ENCODE measurements around the gene EXT2. TPM values are rescaled to one million over a fixed set of nuclear protein-coding genes. Genes with fewer than 3 reads are reported as not detected.

The EXT2 gene
- total RNA-seq, 1 donor from 2014 or later = 48.1 TPM

DNA sequence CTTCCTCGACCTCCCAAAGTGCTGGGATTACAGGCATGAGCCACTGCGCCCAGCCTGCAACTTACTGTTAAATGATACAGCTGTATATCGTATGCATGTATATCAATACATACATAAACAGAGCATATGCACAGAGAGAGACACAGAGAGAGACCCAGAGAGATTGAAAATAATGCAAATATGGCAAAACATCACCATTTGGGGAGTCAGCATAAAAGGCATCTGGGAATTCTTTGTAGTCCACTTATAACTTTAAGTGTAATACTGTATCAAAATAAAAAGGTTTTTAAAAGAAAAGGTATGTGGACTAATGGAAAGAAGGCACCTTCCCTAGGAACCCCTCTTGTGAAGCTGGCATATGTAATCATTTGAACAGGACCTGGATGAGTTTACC, 192.7 kb downstream of the EXT2 start:
- no peak for DNase-seq (ENCODE audit: low spot score)

DNA sequence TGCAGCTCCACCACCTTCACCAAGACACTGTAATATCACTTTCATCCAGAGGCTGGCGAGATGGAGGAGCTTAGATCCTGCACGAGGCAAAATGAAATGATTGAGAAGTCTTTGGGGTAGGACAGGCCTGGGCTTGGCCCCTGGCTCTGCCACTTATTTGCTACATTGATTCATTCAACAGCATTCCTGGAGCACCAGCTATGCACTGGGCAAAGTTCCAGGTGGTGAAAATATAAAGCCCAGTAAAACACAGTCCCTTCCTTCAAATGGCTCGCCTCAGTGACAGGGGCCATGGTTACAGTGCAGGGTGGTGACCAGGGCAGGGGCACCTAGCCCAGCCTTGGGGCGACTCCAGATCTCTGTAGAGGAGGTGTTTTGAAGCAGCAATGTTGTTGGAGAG, 194.7 kb downstream of the EXT2 start:
- DNase-seq (ENCODE audit: low spot score) = no peak

Other genes starting within 250 kb of the EXT2 start
- gene ALKBH3, start 214.8 kb upstream of the EXT2 start, total RNA-seq = 39.0 TPM
- 76.7 TPM for gene C11orf96, start 153.0 kb upstream of the EXT2 start, total RNA-seq
- not detected for gene ACCSL, start 47.7 kb upstream of the EXT2 start, total RNA-seq
- gene ACCS, start 29.4 kb upstream of the EXT2 start, total RNA-seq = 44.0 TPM
- gene ALX4, start 214.5 kb downstream of the EXT2 start, total RNA-seq = not detected

Measured in ureter (tissue), 1 donor.